ENCODE results near the gene TMEM187. TPM values are rescaled to one million over a fixed set of nuclear protein-coding genes. Genes with fewer than 3 reads are reported as not detected.

TMEM187 gene
- total RNA-seq, 2 donors from 2014 or later = 4.8 to 8.1 TPM

GRCh38 chrX:154013614-154014360, 41.2 kb downstream of the TMEM187 start:
- Histone ChIP-seq H3K27me3 (ENCODE audit: control insufficient read depth, insufficient read depth, low read length, poor library complexity, severe bottlenecking) (no peaks in the 10 kb centered on the region), H3K4me1 (ENCODE audit: control insufficient read depth, insufficient read depth, low read length) (no peaks in the 10 kb centered on the region), H3K4me3 (ENCODE audit: low read length) (no peak overlapping the region), H3K9me3 (ENCODE audit: control insufficient read depth, low read length) (no peaks in the 10 kb centered on the region), H3K27ac (ENCODE audit: low read depth, low read length) (no peak overlapping the region), H3K36me3 (ENCODE audit: control insufficient read depth, insufficient read depth, low read length) (no peaks in the 10 kb centered on the region), H3K9ac (ENCODE audit: extremely low read depth, low read length, poor library complexity, severe bottlenecking) (no peak overlapping the region)
- Mint-ChIP-seq H3K27me3 (ENCODE audit: insufficient read depth) (no peaks in the 10 kb centered on the region), H3K4me3 (no peak overlapping the region), H3K4me1 (peaks cover 1% of the 10 kb centered on the region), H3K27ac (no peak overlapping the region), H3K9me3 (peaks cover 67% of the 10 kb centered on the region), H3K36me3 (ENCODE audit: low read depth) (peaks cover 27% of the 10 kb centered on the region)
- peak; percentile 86 for TF ChIP-seq CTCF (conservative IDR thresholded peaks at IDR 0.05)
- 64 to 81% methylated on average over 6 to 20 of the region's 20 CpGs for WGBS, 2 experiments (ENCODE audit: insufficient coverage in 1 of 2, insufficient read length in 1 of 2)
- DNase-seq = peak; percentile 76

GRCh38 chrX:154014429-154015380, 42.2 kb downstream of the TMEM187 start:
- no peak for TF ChIP-seq CTCF (conservative IDR thresholded peaks at IDR 0.05)
- Histone ChIP-seq H3K36me3 (ENCODE audit: control insufficient read depth, insufficient read depth, low read length) (no peaks in the 10 kb centered on the region), H3K4me1 (ENCODE audit: control insufficient read depth, insufficient read depth, low read length) (no peaks in the 10 kb centered on the region), H3K27ac (ENCODE audit: low read depth, low read length) (no peak overlapping the region), H3K27me3 (ENCODE audit: control insufficient read depth, insufficient read depth, low read length, poor library complexity, severe bottlenecking) (no peaks in the 10 kb centered on the region), H3K9me3 (ENCODE audit: control insufficient read depth, low read length) (no peaks in the 10 kb centered on the region), H3K4me3 (ENCODE audit: low read length) (no peak overlapping the region), H3K9ac (ENCODE audit: extremely low read depth, low read length, poor library complexity, severe bottlenecking) (no peak overlapping the region)
- Mint-ChIP-seq H3K4me3 (no peak overlapping the region), H3K4me1 (peaks cover 3% of the 10 kb centered on the region), H3K36me3 (ENCODE audit: low read depth) (peaks cover 27% of the 10 kb centered on the region), H3K9me3 (peaks cover 64% of the 10 kb centered on the region), H3K27me3 (ENCODE audit: insufficient read depth) (no peaks in the 10 kb centered on the region), H3K27ac (no peak overlapping the region)
- WGBS, 2 experiments (ENCODE audit: insufficient coverage in 1 of 2, insufficient read length in 1 of 2) = 90 to 100% methylated on average over 2 to 24 of the region's 24 CpGs
- DNase-seq = no peak

- Mint-ChIP-seq H3K27ac (peak overlapping the region; percentile 52), H3K4me1 (peaks cover 8% of the 10 kb centered on the region), H3K9me3 (peaks cover 63% of the 10 kb centered on the region), H3K4me3 (no peak overlapping the region), H3K36me3 (ENCODE audit: low read depth) (peaks cover 21% of the 10 kb centered on the region), H3K27me3 (ENCODE audit: insufficient read depth) (peaks cover 3% of the 10 kb centered on the region)
- Histone ChIP-seq H3K9ac (ENCODE audit: extremely low read depth, low read length, poor library complexity, severe bottlenecking) (no peak overlapping the region), H3K4me3 (ENCODE audit: low read length) (no peak overlapping the region), H3K27ac (ENCODE audit: low read depth, low read length) (no peak overlapping the region), H3K36me3 (ENCODE audit: control insufficient read depth, insufficient read depth, low read length) (no peaks in the 10 kb centered on the region), H3K4me1 (ENCODE audit: control insufficient read depth, insufficient read depth, low read length) (no peaks in the 10 kb centered on the region), H3K9me3 (ENCODE audit: control insufficient read depth, low read length) (no peaks in the 10 kb centered on the region), H3K27me3 (ENCODE audit: control insufficient read depth, insufficient read depth, low read length, poor library complexity, severe bottlenecking) (no peaks in the 10 kb centered on the region)
- no peak for TF ChIP-seq CTCF (conservative IDR thresholded peaks at IDR 0.05)
- 85 to 89% methylated on average over 3 to 16 of the region's 16 CpGs for WGBS, 2 experiments (ENCODE audit: insufficient coverage in 1 of 2, insufficient read length in 1 of 2)
- DNase-seq = no peak
These were observed 43.2 kb downstream of the TMEM187 start for GRCh38 chrX:154015581-154016264.
